ENCODE measurements around the gene KCNC4. TPM values are rescaled to one million over a fixed set of nuclear protein-coding genes. Genes with fewer than 3 reads are reported as not detected.

The KCNC4 gene
- total RNA-seq, 4 donors from 2014 or later, result 4.2 to 10.9 (median 6.5) TPM

GRCh38 chr1:110250749-110251148 is 40.6 kb downstream of the KCNC4 start:
- Histone ChIP-seq H3K36me3 (no peaks in the 10 kb centered on the region), H3K9me3 (no peaks in the 10 kb centered on the region), H3K4me3 (no peak overlapping the region), H3K4me1 (peaks cover 0 to 5% (median 4%) of the 10 kb centered on the region in 3 donors), H3K27ac (no peak overlapping the region), H3K27me3 (no peaks in the 10 kb centered on the region)
- WGBS, 2 donors, result 90% methylated on average over 2 of the region's 2 CpGs; no CpG with 5 or more reads in 1 of the 2 donors
- intact Hi-C loops (cut with DNase I), result no loop called here
- TF ChIP-seq CTCF (IDR thresholded peaks at IDR 0.05), result no peak
- TF ChIP-seq POLR2A (IDR thresholded peaks at IDR 0.05), result no peak
- no peak for DNase-seq

- H3K4me1 ChIP-seq, result no peaks in the 10 kb centered on the region
- no peak overlapping the region for H3K27ac ChIP-seq
- WGBS, 2 donors, result 80% methylated on average over 1 of the region's 1 CpG; no CpG with 5 or more reads in 1 of the 2 donors
- H3K4me3 ChIP-seq, result no peak overlapping the region
- H3K27me3 ChIP-seq, result no peaks in the 10 kb centered on the region
- H3K9me3 ChIP-seq, result no peaks in the 10 kb centered on the region
- H3K36me3 ChIP-seq, result no peaks in the 10 kb centered on the region
- no peak for DNase-seq
- intact Hi-C loops (cut with DNase I), result no loop called here
- TF ChIP-seq CTCF (IDR thresholded peaks at IDR 0.05), result no peak
- no peak for TF ChIP-seq POLR2A (IDR thresholded peaks at IDR 0.05)
These were observed 43.1 kb downstream of the KCNC4 start for GRCh38 chr1:110253213-110253612.

- H3K27me3 ChIP-seq, result no peaks in the 10 kb centered on the region
- H3K36me3 ChIP-seq, result no peaks in the 10 kb centered on the region
- no peak overlapping the region for H3K4me3 ChIP-seq
- H3K27ac ChIP-seq, result no peak overlapping the region
- TF ChIP-seq POLR2A (IDR thresholded peaks at IDR 0.05) (no peak), CTCF (IDR thresholded peaks at IDR 0.05) (no peak)
- WGBS, 2 donors, result 60 to 78% methylated on average over 6 of the region's 6 CpGs
- intact Hi-C loops (cut with DNase I), result no loop called here
- DNase-seq, result no peak
- H3K4me1 ChIP-seq, result peaks cover 0 to 12% (median 3%) of the 10 kb centered on the region in 3 donors
- H3K9me3 ChIP-seq, result no peaks in the 10 kb centered on the region
These were observed 44.7 kb downstream of the KCNC4 start for GRCh38 chr1:110254604-110255391.

GRCh38 chr1:110255392-110255787 is 45.3 kb downstream of the KCNC4 start:
- H3K36me3 ChIP-seq, result no peaks in the 10 kb centered on the region
- intact Hi-C loops (cut with DNase I), result no loop called here
- TF ChIP-seq POLR2A (IDR thresholded peaks at IDR 0.05), result no peak
- no peak for TF ChIP-seq CTCF (IDR thresholded peaks at IDR 0.05)
- H3K4me1 ChIP-seq, result peaks cover 0 to 17% (median 3%) of the 10 kb centered on the region in 3 donors
- H3K27me3 ChIP-seq, result no peaks in the 10 kb centered on the region
- no peaks in the 10 kb centered on the region for H3K9me3 ChIP-seq
- H3K4me3 ChIP-seq, result no peak overlapping the region
- DNase-seq, result no peak
- no peak overlapping the region for H3K27ac ChIP-seq
- 52 to 81% methylated on average over 3 to 4 of the region's 4 CpGs for WGBS, 2 donors

- TF ChIP-seq POLR2A (IDR thresholded peaks at IDR 0.05) (no peak), CTCF (IDR thresholded peaks at IDR 0.05) (no peak)
These were observed 48.6 kb downstream of the KCNC4 start for GRCh38 chr1:110258734-110259133.

More at GRCh38 chr1:110258734-110259133, 48.6 kb downstream of the KCNC4 start:
- no peaks in the 10 kb centered on the region for H3K27me3 ChIP-seq
- no peaks in the 10 kb centered on the region for H3K9me3 ChIP-seq
- H3K27ac ChIP-seq, result no peak overlapping the region
- WGBS, 2 donors, result 40 to 47% methylated on average over 1 to 2 of the region's 2 CpGs
- DNase-seq, result no peak
- H3K4me1 ChIP-seq, result peaks cover 0 to 17% (median 3%) of the 10 kb centered on the region in 3 donors
- no peaks in the 10 kb centered on the region for H3K36me3 ChIP-seq
- no peak overlapping the region for H3K4me3 ChIP-seq
- intact Hi-C loops (cut with DNase I), result no loop called here
